Inflammatory macrophage (primary cell): ENCODE results near the gene HECTD1.
"Not testable (repeated sequence)": the region's sequence is repeated elsewhere in the genome, so short reads cannot be mapped to it uniquely, and the experiment has no call there.

ENCODE experiments used
- DNase-seq, 2 donors: peaks; one replicate each; pipeline ENCODE4 v3.0.0-alpha.2; 2020 to 2022

The HECTD1 gene

DNA sequence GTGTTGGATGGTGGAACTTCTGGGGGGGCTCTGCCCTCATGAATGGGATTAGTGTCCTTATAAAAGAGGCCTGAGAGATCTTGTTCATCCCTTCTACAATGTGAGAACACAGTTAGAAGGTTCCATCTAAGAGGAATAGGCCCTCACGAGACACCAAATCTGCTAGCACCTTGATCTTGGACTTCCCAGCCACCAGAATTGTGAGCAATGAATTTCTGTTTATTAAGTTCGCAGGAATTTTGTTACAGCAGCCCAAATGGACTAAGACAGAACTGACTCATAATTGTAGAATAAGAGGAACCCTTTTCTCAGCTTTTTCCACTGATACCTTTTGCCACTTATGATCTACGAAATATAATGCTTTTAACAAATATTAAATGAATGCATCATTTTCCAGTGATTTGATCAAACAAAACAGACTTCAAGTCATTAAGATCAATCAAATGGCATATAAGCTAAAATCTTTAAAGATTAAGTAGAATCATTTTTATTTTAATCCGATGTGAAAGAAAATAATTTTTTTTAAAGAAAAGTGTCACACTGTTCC is 68.2 kb downstream of the HECTD1 start:
- DNase-seq, result no peak

DNA sequence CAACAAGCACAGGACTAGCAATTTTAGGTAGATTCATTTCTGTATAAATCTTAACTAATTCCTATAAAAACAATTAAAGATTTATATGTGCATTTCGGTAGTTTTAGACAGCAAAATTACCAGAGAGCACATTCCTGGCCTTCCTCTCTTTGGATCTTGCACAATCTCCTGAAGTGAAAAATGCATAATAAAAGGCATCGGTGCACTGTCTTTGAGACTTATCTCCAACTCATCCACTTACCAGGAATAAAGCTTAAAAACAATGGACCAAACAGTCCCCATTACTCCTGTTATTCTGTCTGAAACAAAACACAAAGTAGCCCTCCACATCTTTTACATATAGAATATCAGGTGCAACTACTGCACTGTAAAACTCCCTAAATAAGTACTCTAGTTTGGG is 69.3 kb downstream of the HECTD1 start:
- DNase-seq, result no peak

DNA sequence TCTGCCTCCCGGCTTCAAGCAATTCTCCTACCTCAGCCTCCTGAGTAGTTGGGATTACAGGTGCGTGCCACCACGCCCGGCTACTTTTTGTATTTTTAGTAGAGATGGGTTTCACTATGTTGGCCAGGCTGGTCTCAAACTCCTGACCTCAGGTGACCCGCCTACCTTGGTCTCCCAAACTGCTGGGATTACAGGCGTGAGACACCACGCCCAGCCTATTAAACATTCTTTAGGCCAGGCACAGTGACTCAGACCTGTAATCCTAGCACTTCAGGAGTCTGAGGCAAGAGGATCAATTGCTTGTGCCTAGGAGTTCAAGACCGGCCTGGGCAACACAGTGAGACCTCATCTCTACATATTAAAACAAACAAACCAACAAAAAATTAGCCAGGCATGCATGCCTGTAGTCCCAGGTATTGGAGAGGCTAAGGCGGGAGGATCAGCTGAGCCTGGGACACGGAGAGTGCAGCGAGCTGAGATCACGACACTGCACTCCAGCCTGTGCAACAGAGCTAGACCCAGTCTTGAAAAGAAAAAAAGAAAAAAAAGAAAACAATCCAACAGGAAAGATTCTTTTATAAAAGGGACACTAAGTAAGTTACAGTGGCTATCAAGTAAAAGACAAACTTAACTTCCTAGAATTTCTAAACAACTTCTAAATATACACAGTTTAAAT is 70.2 kb downstream of the HECTD1 start:
- no peak for DNase-seq

DNA sequence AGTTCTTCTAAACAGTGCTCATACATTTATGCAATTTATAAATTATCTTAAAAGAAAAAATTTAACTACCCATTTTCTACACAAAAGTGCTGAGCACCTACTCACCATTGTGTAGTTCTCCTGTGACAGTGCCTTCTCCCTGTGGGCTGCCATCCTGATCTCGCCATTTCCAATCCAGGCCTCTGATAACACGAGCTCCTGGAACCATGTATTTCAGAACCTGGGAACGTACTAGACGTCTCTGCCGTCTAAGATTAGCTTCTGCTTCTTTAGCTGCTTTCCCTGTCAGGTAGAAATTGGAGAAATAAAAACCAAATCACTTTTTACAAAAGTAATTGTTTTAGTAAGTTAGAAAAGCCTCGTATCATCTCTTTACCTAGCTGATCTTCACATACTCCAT is 74.5 kb downstream of the HECTD1 start:
- no peak for DNase-seq

DNA sequence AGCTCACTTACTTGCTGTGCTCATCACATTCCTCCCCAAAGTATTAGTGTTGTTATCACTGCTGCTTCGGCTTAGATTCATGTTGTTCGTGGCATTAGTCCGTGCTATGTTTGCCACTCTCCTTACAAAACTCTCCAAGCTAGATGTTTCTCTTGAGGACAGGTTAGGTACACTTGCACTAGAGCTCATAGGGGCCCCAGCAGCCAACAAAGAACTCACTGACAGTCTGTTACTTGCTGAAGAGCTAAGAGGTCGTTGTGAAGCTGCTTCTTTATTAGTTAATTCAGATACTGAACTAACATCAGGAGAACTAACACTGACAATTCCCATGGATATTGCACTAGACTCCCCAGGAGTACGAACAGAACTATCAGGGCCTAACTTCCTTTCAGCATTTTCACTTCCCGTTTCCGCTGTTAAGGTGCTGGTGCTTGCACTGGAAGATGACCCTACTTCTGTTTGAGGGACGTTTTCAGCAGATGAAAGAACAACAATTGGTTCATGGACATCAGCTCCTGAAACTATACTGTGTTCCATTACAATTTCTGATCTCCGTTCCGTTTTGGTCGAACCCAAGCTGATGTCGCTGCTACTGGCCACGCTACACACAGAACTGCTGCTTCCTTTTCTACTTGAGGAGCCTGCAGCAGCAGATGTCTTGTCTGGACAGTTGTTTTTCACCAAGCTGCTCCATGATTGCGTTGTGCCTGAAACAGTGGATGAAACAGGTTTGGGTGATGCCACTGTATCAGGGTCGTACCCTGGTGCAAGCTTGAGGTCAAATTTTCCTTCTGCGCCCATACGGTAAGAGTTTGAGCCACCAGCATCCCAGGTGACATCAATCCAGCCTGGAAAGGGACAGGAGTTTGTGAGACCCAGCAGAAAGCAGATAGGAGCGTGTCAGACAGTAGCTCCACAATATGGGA is 78.7 kb downstream of the HECTD1 start:
- DNase-seq, result peak; percentile 63 to 66

DNA sequence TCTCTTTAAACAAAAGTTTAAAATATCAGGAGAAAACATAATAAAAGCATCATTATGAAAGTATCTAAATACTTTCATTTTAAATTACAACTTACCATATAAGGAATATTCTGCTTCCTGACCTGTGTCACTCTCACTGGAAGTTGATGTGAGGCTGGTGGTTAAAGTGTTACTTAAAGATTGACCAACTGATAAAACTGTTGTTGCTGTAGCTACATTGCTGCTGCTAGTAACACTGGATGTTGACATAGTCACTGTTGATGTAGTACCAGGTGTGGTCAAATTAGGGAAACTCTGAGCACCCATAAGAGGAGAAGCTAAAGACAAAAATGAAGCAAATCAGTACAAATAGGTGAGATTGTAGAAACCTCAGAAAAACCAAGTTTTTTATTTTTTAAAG is 79.9 kb downstream of the HECTD1 start:
- DNase-seq, result no peak

DNA sequence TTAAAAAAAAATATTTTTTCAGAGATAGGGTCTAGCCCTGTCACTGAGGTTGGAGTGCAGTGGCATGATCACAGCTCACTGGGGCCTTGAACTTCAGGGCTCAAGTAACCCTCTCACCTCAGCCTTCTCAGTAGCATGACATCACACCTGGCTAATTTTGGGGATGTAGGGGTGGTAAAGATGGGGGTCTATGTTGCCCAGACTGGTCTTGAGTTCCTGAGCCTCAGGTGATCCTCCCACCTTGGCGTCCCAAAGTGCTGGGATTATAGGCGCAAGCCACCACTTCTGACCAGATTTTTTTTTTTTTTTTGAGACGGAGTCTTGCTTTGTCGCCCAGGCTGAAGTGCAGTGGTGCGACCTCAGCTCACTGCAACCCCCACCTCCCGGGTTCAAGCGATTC is 80.9 kb downstream of the HECTD1 start:
- no peak for DNase-seq

DNA sequence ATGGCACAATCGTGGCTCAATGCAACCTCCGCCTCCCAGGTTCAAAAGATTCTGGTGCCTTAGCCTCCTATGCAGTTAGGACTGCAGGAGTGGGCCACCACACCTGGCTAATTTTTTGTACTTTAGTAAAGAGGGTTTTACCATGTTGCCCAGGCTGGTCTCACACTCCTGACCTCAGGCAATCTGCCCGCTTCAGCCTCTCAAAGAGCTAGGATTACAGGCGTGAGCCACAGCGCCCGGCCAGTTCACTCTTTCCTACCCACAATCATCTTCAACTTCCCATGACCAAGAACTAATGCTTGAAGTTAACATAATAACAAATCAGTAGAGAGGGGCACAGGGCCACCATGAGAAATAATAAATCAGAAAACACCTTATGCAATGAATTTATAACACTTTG is 82.4 kb downstream of the HECTD1 start:
- DNase-seq, result no peak

DNA sequence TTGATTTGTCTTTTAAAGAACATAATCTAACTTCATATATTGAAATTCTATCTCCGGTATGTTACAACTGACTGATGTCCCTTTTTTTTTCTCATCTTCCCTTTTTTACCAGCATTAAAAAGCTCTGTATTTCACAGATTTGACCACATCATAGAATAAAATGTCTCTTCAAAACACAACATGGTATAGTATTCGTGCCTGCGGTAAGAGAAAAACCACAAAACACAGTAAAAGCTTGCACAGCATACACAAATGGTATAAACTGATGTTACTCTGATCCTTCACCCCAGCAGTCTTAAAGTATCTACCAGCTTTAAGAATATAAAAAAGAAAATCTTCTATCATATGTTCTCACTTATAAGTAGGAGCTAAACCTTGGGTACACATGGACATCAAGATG is 83.4 kb downstream of the HECTD1 start:
- DNase-seq, result no peak

DNA sequence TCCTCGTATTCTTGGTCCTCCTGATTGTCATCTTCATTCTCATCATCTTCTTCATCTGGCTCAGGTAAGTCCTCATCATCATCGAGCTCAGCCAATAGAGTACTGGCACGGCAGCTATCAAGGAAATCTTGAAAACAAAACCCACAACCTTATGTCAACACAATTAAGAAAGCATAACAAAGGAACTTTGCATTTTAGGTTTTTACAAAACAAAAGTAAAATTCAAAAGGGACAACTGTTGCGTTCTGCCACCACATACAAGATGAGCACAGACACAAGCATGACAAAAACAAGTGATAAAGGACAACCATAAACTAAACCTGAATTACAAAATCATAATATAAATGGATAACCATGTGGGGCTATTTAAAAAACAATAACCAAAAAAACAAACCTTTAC is 84.7 kb downstream of the HECTD1 start:
- no peak for DNase-seq

DNA sequence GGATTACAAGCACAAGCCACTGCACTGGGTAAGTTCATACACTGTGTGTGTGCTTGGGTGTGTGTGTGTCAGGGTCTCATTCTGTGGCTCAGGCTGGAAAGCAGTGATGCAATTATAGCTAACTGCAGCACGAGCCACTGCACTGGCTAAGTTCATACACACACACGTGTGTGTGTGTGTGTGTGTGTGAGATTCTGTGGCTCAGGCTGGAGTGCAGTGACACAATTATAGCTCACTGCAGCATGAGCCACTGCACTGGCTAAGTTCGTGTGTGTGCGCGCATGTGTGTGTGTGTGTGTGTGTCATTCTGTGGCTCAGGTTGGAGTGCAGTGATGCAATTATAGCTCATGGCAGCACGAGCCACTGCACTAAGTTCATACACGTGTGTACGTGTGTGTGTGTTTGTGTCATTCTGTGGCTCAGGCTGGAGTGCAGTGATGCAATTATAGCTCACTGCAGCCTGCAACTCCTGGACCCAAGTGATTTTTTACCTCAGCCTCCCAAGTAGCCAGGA is 85.4 kb downstream of the HECTD1 start:
- no peak for DNase-seq

DNA sequence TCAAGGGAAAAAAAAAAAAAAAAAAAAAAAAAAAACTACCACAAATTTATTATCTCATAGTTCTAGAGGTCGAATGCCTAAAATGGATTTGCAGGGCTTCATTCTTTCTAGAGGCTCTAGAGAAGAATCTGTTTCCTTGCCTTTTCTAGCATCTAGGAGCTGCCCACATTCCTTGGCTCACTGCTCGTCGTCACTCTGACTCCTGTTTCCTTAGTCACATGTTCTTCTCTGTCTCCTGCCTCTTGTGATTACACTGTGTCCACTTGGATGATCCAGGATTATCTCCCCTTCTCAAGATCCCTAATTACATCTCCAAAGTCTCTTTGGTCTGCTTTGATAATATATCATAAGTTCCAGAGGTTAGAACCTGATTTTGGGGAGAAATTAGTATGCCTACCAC is 88.7 kb downstream of the HECTD1 start:
- DNase-seq, result no peak

DNA sequence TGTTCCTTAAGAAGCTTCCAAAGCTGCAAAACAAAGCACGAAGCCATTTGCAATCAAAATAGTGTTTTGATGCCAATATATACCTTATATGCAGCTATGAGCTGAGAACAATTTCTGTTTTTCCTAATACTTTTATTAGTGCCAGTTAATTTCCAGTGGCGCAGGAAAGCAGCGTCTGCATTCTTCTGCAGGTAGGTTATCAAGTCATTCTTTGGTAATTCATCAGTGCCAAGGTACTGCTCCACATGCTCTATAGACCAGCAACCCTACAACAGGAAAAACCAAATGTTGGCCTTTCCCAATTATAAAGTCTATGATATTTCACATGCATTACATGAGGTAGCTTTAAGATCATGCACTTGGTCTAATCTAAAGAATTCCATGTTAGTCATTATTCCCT is 93.8 kb downstream of the HECTD1 start:
- no peak for DNase-seq

DNA sequence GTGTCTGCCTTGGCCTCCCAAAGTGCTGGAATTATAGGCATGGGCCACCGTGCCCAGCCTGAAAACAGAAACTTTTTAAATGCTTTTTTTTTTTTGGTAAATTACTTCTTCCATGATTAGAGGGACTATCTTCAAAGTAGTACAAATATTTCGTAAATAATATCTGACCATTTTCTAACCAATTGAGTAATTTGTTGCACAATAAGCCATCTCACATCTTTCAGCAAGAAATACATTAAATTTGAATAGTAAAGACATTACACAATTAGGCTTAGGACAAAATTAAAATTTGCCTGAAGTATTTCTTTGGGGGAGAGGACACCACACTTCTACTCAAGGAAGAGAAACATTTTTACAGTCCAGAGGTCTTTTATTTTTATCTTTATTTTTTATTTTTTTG is 96.7 kb downstream of the HECTD1 start:
- peak in 1 of 2 donors; percentile 59 for DNase-seq

DNA sequence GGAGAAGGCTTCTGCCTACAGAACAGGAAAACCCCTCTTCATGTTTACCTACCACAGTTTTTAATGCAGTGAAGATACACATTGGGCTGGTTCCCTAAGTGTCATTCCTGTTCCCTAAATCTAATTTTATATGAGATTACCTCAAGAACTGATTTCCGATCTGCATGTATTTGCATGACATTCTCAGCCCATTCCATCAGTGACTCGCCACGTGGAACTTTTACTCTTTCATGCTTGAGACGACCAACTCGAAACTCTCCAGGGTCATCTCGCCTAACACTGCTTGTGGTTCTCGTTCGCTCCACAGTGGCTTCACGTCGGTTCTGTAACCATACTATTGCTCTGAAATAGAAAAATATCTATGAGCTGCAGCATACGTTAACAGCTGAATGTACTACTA is 98.3 kb downstream of the HECTD1 start:
- DNase-seq, result no peak

DNA sequence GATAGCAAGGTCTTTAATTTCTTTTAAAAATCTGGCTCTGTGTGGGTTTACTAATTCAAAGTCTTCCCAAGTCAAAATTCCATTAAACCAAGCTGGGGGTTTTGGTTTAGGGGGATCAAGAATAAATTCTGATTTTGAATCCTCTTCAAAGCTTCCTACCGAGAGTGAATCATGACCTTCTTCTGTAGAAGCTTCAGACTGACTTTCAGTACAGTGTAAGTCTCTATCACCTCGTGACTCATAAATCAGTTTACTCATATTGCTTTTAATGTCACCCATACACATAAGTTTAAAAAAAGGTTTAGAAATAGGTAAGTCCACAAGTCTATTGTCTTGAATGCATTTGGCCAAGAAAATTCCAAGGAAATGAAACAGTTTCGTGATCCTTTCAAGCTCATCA is 100.8 kb downstream of the HECTD1 start:
- no peak for DNase-seq

DNA sequence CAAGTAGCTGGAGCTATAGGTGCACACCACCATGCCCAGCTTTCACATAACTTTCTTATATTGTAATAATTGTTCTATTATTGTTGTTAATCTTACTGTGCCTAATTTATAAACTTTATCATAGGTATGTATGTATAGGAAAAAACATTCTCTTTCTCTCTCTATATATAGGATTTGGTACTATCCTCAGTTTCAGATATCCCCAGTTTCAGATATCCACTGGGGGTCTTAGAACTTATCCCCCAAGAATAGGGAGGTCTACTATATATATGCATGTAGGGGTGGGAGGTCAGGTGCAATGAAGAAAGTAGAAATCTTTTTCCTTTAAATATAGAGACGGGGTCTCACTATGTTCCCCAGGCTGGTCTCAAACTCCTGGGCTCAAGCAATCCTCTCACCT is 110.5 kb downstream of the HECTD1 start:
- no peak for DNase-seq

DNA sequence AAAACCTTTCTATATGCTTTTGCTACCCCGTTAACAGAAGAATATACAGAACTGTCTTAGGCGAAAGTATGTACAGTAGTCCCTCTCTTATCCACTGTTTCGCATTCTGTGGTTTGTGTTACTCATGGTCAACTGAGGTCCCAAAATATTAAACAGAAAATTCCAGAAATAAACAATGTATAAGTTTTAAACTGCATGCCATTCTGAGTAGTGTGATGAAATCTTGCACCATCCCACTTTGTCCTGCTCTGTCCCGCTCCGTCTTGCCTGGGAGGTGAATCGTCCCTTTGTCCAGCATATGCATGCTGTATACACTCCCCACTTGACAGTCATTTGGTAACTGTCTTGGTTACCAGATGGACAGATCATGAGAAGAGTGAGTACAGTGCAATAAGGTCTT is 111.3 kb downstream of the HECTD1 start:
- DNase-seq, result no peak

DNA sequence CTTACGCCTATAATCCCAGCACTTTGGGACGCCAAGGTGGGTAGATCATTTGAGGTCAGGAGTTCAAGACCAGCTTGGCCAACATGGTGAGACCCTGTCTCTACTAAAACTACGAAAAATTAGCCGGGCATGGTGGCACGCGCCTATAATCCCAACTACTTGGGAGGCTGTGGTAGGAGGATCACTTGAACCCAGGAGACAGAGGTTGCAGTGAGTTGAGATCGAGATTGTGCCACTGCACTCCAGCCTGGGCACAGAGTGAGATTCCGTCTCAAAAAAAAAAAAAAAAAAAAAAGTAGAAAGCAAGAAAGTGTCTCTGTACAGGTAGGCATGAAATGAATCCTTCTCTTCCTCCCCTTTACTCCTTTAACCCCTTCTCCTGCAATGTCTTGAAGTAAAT is 111.8 kb downstream of the HECTD1 start:
- DNase-seq, result not testable (repeated sequence)

DNA sequence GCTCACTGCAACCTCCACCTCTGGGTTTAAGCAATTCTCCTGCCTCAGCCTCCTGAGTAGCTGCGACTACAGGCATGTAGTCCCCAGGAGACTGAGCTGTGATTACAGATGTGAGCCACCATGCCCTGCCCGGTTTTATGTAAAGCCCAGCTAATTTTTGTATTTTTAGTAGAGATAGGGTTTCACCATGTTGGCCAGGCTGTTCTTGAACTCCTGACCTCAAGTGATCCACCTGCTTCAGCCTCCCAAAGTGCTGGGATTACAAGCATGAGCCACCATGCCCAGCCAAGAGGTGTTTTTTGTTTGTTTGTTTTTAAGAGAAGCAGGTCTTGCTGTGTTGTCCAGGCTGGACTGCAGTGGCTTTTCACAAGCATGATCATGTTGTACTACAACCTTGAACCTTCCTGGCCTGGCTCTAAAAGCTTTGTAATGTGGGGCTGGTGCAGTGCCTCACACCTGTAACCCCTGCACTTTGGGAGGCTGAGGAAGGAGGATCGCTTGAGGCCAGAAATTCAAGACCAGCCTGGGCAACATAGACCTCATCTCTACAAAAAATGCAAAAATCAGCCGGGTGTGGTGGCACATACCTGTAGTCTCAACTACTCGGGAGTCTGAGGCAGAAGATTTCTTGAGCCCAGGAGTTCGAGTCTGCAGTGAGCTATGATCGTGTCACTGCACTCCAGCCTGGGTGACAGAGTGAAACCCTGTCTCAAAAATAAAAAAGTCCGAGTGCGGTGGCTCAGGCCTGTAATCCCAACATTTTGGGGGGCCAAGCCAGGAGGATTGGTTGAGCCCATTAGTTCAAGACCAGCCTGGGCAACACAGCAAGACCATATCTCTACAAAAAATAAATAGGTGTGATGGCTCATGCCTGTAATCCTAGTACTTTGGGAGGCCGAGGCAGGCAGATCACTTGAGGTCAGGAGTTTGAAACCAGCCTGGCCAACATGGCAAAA is 113.4 kb downstream of the HECTD1 start:
- not testable (repeated sequence) for DNase-seq

DNA sequence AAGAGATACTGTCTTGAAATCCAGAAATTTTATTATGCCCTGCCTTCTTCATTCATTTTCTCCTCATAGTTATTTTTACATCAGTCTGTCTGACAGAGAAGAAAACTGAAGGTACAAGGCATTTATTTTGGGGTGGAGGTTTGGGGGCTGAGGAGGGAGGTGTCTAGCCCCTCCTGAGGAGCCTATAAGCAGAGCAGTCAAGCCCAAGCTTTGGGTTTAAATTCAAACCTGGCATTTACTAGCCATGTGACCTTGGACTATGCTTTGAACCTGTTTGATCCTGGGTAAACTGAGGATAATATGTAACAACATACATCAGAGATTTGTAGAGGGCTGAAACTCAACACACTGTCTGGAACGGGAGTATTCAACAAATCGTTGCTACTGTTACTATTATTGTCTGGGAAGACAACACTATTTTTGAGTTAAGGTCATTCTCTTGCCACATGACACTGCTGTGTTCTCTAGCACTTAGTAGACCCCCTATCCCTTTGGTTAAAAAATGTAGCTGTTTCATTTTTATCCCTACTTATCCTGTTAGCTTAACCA is 115.4 kb downstream of the HECTD1 start:
- peak in 1 of 2 donors; percentile 0 for DNase-seq
